Body of pancreas (tissue), 4 donors: ENCODE data around the gene FOXK1.

Experiments
- CTCF ChIP-seq, 7 experiments: fragments of 450-650 bp in 4 of 7; fragments of 200-600 bp in 3 of 7; sonication (generic) in 3 of 7; IDR thresholded peaks; one replicate each; pipeline ENCODE4 v1.5.1; 2016 to 2019; ENCODE audit warnings: antibody characterized with exemption in 7 of 7
- POLR2A ChIP-seq, 3 donors: fragments of 450-650 bp; IDR thresholded peaks; one replicate each; pipeline ENCODE4 v1.6.1; 2016; ENCODE audit warnings: antibody characterized with exemption in 3 of 3, mild to moderate bottlenecking in 2 of 3

- TF ChIP-seq POLR2A (IDR thresholded peaks at IDR 0.05) (no peak), CTCF (IDR thresholded peaks at IDR 0.05) (no peak)
These were observed 46.0 kb downstream of the FOXK1 start for GRCh38 chr7:4727914-4728705.
